Thyroid gland (tissue), 4 donors: ENCODE data around the gene RIPPLY1. TPM values are rescaled to one million over a fixed set of nuclear protein-coding genes. Genes with fewer than 3 reads are reported as not detected.

ENCODE experiments used
- DNase-seq, 2 donors: peaks; one replicate each; pipeline ENCODE4 v3.0.0-alpha.2; 2019
- H3K27ac ChIP-seq, 3 donors: fragments of 200-600 bp; sonication (generic); 1 replicate in 2 of 3; 2 replicates in 1 of 3; pipeline ENCODE4 v1.5.1; 2016 to 2019; ENCODE audit warnings: mild to moderate bottlenecking in 1 of 3, moderate library complexity in 1 of 3
- H3K27me3 ChIP-seq: fragments of 200-600 bp; sonication (generic); one replicate; pipeline ENCODE4 v1.5.1; 2019
- H3K36me3 ChIP-seq, 2 donors: fragments of 200-600 bp; sonication (generic); one replicate each; pipeline ENCODE4 v1.5.1; 2016 to 2019
- H3K4me1 ChIP-seq, 2 donors: fragments of 200-600 bp; sonication (generic); one replicate each; pipeline ENCODE4 v1.5.1; 2017 to 2019
- H3K4me3 ChIP-seq, 3 donors: fragments of 200-600 bp; sonication (generic); replicated peaks in 1 of 3; 1 replicate in 2 of 3; 2 replicates in 1 of 3; pipeline ENCODE4 v1.5.1; 2016; ENCODE audit warnings: mild to moderate bottlenecking in 1 of 3
- H3K9me3 ChIP-seq: fragments of 200-600 bp; sonication (generic); one replicate; pipeline ENCODE4 v1.5.1; 2017
- POLR2A ChIP-seq, 2 donors: fragments of 450-650 bp; IDR thresholded peaks; one replicate each; pipeline ENCODE4 v1.6.1; 2017; ENCODE audit warnings: antibody characterized with exemption in 2 of 2, mild to moderate bottlenecking in 2 of 2, moderate library complexity in 1 of 2
- WGBS, 2 donors: methylation state at CpG; one replicate each; pipeline ENCODE4 v1.1.5; 2017; 5-methylcytosine and 5-hydroxymethylcytosine counted together
- intact Hi-C: fragments of 100-400 bp; cut with DNase I; formaldehyde crosslinking; loops from one replicate; pipeline ENCODE4 v1.15.1; 2023
- total RNA-seq, 4 donors: library from RNA; depleted of rRNA; stranded (reverse); fragments of >200 nt; gene quantifications; one replicate each; pipeline ENCODE4 v1.2.3, GENCODE V29; 2016
- TF ChIP-seq, protein P1 (sequence below), 6 experiments: fragments of 200-600 bp in 3 of 6; fragments of 450-650 bp in 3 of 6; sonication (generic) in 3 of 6; IDR thresholded peaks; one replicate each; pipeline ENCODE4 v1.5.1; 2016 to 2019; ENCODE audit warnings: antibody characterized with exemption in 6 of 6, mild to moderate bottlenecking in 2 of 6, inconsistent platforms in 1 of 6, moderate library complexity in 1 of 6

The RIPPLY1 gene
- total RNA-seq, 4 donors from 2014 or later, result not detected

DNA sequence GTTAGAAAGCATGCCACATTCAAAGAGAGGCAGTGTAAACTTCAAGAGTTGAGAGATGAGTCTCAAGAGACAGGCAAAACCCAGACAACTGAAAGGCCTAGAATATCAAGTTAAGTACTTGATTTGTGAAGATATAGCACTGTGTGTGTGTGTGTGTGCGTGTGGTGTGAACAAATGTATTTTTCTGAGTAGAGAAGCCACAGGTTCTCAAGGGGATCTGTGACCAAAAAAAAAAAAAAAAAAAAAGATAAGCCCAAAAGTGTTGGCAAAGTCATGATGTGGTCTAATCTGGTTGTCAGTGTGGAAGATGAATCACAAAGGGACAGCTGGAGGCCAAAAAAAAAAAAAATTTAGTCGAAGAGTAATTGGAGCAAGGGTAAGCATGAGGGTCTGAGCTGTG lies 3.9 kb downstream of the RIPPLY1 start:
- intact Hi-C loops, result no loop called here
- peaks cover 0 to 8% of the 10 kb centered on the region in 2 donors for H3K4me1 ChIP-seq
- no peak overlapping the region for H3K4me3 ChIP-seq
- WGBS, 2 donors, result 64 to 77% methylated on average over 2 of the region's 2 CpGs
- no peaks in the 10 kb centered on the region for H3K36me3 ChIP-seq
- H3K27ac ChIP-seq, result no peak overlapping the region
- H3K9me3 ChIP-seq, result no peaks in the 10 kb centered on the region
- no peak for DNase-seq
- TF ChIP-seq, protein P1, sequence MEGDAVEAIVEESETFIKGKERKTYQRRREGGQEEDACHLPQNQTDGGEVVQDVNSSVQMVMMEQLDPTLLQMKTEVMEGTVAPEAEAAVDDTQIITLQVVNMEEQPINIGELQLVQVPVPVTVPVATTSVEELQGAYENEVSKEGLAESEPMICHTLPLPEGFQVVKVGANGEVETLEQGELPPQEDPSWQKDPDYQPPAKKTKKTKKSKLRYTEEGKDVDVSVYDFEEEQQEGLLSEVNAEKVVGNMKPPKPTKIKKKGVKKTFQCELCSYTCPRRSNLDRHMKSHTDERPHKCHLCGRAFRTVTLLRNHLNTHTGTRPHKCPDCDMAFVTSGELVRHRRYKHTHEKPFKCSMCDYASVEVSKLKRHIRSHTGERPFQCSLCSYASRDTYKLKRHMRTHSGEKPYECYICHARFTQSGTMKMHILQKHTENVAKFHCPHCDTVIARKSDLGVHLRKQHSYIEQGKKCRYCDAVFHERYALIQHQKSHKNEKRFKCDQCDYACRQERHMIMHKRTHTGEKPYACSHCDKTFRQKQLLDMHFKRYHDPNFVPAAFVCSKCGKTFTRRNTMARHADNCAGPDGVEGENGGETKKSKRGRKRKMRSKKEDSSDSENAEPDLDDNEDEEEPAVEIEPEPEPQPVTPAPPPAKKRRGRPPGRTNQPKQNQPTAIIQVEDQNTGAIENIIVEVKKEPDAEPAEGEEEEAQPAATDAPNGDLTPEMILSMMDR (IDR thresholded peaks at IDR 0.05), result no peak
- TF ChIP-seq POLR2A (IDR thresholded peaks at IDR 0.05), result no peak
- H3K27me3 ChIP-seq, result no peaks in the 10 kb centered on the region

DNA sequence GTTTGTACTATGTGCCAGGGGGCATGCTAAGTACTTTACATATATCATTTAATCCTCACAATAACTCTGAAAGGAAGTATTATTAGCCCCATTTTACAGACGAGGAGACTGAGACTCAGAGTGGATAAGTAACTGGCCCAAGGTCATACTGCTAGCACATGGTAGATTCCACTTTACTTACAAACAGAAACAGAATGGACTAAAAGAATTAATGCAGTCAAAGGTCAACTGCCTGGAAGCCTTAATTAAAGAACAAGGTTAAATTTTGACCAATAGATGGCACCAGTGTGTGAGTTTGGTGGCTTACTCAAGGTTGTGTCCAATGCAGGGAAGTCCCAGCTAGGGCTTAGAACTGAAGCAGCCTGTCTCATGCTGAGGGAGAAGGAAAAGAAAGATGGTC lies 4.7 kb downstream of the RIPPLY1 start:
- Histone ChIP-seq H3K27me3 (no peaks in the 10 kb centered on the region), H3K4me3 (no peak overlapping the region), H3K4me1 (peaks cover 0 to 8% of the 10 kb centered on the region in 2 donors), H3K9me3 (no peaks in the 10 kb centered on the region), H3K36me3 (no peaks in the 10 kb centered on the region), H3K27ac (no peak overlapping the region)
- TF ChIP-seq, protein P1 (IDR thresholded peaks at IDR 0.05), result peak in 5 of 6 experiments; percentile 13 to 51 (median 38)
- TF ChIP-seq POLR2A (IDR thresholded peaks at IDR 0.05), result no peak
- WGBS, 2 donors, result 28 to 50% methylated on average over 1 of the region's 1 CpG
- peak in 1 of 2 donors; percentile 13 for DNase-seq
- intact Hi-C loops, result no loop called here

DNA sequence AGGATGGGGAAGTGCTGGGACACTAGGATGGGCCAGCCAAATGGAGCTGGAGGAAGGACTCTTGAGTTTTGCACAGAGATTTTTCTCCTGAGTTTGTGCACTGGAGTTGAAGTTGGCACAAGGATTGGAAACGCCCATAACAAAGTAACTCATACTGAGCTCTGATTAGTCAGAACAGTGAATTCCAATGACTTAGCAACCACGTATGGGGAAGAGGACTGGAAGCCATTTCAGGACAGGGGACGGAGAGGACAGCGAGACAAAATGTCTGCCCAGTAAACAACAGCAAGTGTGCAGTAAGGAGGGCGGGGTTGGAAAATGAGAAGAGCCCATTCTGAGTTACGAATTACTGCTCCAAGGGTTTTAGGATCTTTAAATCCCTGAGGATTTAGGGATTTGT lies 5.9 kb downstream of the RIPPLY1 start:
- Histone ChIP-seq H3K9me3 (no peaks in the 10 kb centered on the region), H3K4me1 (peaks cover 0 to 8% of the 10 kb centered on the region in 2 donors), H3K27ac (no peak overlapping the region), H3K4me3 (no peak overlapping the region), H3K27me3 (no peaks in the 10 kb centered on the region), H3K36me3 (no peaks in the 10 kb centered on the region)
- no peak for DNase-seq
- intact Hi-C loops, result no loop called here
- WGBS, 2 donors, result 84 to 95% methylated on average over 6 of the region's 6 CpGs
- no peak for TF ChIP-seq POLR2A (IDR thresholded peaks at IDR 0.05)
- TF ChIP-seq, protein P1 (IDR thresholded peaks at IDR 0.05), result no peak

DNA sequence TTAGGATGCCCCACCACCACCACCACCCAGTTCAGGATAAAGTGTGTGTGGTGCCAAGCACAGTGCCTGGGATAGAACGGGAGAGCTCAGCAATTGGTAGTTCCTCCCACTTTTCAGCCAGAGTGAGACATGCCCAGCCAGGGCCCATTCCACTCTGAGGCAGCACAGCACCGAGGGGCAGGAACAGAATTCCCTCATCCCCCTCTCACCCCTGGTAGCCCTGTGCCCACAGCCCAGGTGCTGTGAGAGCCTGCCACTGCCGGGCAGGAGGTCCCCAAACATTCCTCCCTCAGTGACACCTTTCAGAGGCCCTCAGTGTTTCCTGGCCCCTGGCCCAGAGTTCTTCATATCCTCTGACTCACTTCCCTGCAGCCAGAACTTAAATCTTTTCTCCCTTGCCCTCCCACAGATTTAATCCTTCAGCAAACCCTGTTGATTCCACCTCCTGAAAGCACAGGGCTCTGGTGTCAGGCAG lies 8.1 kb downstream of the RIPPLY1 start:
- H3K27me3 ChIP-seq, result no peaks in the 10 kb centered on the region
- H3K36me3 ChIP-seq, result no peaks in the 10 kb centered on the region
- no peak for TF ChIP-seq POLR2A (IDR thresholded peaks at IDR 0.05)
- TF ChIP-seq, protein P1 (IDR thresholded peaks at IDR 0.05), result no peak
- H3K4me3 ChIP-seq, result no peak overlapping the region
- H3K4me1 ChIP-seq, result peaks cover 0 to 8% of the 10 kb centered on the region in 2 donors
- WGBS, 2 donors, result 10 to 33% methylated on average over 1 to 3 of the region's 3 CpGs
- H3K9me3 ChIP-seq, result no peaks in the 10 kb centered on the region
- intact Hi-C loops, result no loop called here
- H3K27ac ChIP-seq, result no peak overlapping the region
- peak; percentile 52 to 59 for DNase-seq

DNA sequence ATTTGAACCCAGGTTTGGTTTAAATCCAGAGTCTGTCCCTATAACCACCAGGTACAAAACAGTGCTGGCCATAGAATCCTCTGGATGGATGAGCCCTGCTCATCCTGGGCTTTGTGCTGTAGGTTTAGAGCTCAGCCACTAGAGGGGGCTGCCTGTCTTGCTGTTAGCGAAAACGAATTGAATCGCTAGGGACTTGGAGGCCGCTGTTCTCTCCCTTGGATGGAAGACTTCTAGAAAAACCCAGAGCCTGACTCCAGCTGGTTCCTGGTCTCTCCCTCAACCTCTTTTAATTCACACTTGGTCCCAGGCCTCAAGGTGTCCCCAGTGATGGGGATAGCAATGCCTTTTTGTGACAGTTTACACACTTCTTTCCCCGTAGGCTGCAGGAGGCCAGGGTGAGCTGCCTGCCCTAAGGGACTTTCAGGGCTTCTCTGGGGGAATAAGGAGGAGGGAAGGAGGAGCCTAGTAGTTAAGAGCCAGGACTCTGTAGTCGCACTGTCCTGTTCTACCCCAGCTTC lies 8.7 kb downstream of the RIPPLY1 start:
- Histone ChIP-seq H3K4me1 (peaks cover 0 to 8% of the 10 kb centered on the region in 2 donors), H3K9me3 (no peaks in the 10 kb centered on the region), H3K27me3 (no peaks in the 10 kb centered on the region), H3K4me3 (no peak overlapping the region), H3K27ac (no peak overlapping the region), H3K36me3 (no peaks in the 10 kb centered on the region)
- intact Hi-C loops, result no loop called here
- TF ChIP-seq, protein P1 (IDR thresholded peaks at IDR 0.05), result peak; percentile 27 to 80 (median 67)
- TF ChIP-seq POLR2A (IDR thresholded peaks at IDR 0.05), result no peak
- DNase-seq, result peak; percentile 45 to 48
- WGBS, 2 donors, result 10 to 23% methylated on average over 5 to 6 of the region's 6 CpGs
